ENCODE measurements around the gene DNAH8. TPM values are rescaled to one million over a fixed set of nuclear protein-coding genes. Genes with fewer than 3 reads are reported as not detected.

The DNAH8 gene
- total RNA-seq, 6 experiments from 2014 or later = not detected

DNA sequence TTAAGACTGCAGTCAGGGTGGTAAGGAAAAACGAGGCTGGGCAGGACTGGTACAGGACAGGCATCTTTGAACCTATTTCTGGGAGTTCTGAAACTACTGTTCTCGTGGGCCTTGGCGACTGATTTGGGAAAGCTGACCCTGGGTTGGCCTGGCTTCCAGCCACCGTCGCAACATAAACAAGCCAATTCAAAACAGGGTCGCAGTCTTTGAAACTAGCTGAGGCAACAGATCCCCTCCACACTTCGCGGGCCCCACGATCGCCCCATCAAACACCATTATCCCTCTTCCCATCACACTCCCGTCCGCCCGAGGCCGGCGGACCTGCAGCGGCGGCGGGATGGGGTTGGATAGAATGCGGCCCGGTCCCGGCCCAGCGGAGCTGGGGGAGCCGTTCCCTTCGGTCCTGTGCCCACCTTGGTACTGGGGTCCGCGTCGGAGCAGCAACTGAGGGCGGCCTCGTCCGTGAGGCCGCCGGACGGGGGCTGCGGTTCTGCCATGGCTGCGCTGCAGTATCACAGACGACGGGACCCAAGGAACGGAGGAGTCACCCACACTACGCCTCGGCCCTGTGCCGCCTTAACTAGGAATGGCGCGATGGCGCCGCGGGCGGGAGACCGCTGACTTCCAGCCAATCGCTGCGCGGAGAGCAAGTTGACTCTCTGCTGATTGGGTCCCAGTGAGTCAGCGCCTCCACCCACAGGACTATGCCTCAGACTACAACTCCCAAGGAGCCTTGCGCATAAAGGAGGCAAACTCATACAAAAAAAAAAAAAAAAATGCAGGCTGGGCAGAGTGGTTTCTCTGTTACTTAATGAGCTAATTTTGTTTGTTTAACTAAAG lies 12.3 kb upstream of the DNAH8 start, which contains the start of gene GLO1:
TSS of gene GLO1 (minus strand) at position 588 of the 840 bp plus-strand sequence. CDS start at position 497, 91 bp downstream.
- Mint-ChIP-seq H3K9me3 (peaks cover 19% of the 10 kb centered on the region), H3K4me1 (ENCODE audit: low read depth) (peaks cover 19% of the 10 kb centered on the region), H3K27me3 (ENCODE audit: insufficient read depth) (peaks cover 19% of the 10 kb centered on the region), H3K27ac (peak within 1 kb of the TSS; percentile 82), H3K4me3 (peak within 1 kb of the TSS; percentile 88), H3K36me3 (ENCODE audit: low read depth) (peaks cover 36% of the 10 kb centered on the region)
- DNase-seq = peak; percentile 98
- TF ChIP-seq, protein P1, sequence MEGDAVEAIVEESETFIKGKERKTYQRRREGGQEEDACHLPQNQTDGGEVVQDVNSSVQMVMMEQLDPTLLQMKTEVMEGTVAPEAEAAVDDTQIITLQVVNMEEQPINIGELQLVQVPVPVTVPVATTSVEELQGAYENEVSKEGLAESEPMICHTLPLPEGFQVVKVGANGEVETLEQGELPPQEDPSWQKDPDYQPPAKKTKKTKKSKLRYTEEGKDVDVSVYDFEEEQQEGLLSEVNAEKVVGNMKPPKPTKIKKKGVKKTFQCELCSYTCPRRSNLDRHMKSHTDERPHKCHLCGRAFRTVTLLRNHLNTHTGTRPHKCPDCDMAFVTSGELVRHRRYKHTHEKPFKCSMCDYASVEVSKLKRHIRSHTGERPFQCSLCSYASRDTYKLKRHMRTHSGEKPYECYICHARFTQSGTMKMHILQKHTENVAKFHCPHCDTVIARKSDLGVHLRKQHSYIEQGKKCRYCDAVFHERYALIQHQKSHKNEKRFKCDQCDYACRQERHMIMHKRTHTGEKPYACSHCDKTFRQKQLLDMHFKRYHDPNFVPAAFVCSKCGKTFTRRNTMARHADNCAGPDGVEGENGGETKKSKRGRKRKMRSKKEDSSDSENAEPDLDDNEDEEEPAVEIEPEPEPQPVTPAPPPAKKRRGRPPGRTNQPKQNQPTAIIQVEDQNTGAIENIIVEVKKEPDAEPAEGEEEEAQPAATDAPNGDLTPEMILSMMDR (IDR thresholded peaks at IDR 0.05) = 0 out of 2 replicates have a peak, but pooled peaks have one; percentile 6

GRCh38 chr6:38703949-38704590 lies 11.0 kb upstream of the DNAH8 start:
- H3K36me3 Mint-ChIP-seq (ENCODE audit: low read depth) = peaks cover 32% of the 10 kb centered on the region
- H3K27ac Mint-ChIP-seq = no peak overlapping the region
- no peak for DNase-seq
- peaks cover 17% of the 10 kb centered on the region for H3K9me3 Mint-ChIP-seq
- H3K4me1 Mint-ChIP-seq (ENCODE audit: low read depth) = peaks cover 19% of the 10 kb centered on the region
- TF ChIP-seq, protein P1 (IDR thresholded peaks at IDR 0.05) = no peak
- no peak overlapping the region for H3K4me3 Mint-ChIP-seq
- peaks cover 19% of the 10 kb centered on the region for H3K27me3 Mint-ChIP-seq (ENCODE audit: insufficient read depth)

DNA sequence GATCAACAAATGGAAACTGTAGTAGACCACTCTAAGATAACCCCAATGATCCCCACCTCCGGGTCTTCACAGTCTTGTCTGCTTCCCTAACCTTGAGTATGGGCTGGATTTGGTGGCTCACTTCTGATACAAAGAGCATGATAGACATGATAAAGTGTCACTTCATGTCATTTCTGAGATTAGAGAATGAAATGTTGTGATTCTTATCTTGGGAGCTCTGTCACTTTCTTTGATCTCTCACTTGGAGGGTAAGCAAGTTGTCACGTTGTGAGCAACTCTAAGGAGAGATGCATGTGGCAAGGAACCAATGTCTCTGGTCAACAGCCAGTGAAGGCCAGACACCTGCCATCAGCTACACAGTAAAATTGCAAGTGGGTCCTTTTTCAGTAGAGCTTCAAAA lies 9.2 kb upstream of the DNAH8 start:
- H3K27me3 Mint-ChIP-seq (ENCODE audit: insufficient read depth) = peaks cover 22% of the 10 kb centered on the region
- TF ChIP-seq, protein P1 (IDR thresholded peaks at IDR 0.05) = no peak
- H3K36me3 Mint-ChIP-seq (ENCODE audit: low read depth) = peaks cover 16% of the 10 kb centered on the region
- no peak overlapping the region for H3K27ac Mint-ChIP-seq
- peaks cover 19% of the 10 kb centered on the region for H3K4me1 Mint-ChIP-seq (ENCODE audit: low read depth)
- H3K9me3 Mint-ChIP-seq = peaks cover 7% of the 10 kb centered on the region
- H3K4me3 Mint-ChIP-seq = no peak overlapping the region
- DNase-seq = no peak

GRCh38 chr6:38708496-38708895 lies 6.6 kb upstream of the DNAH8 start:
- Mint-ChIP-seq H3K27ac (no peak overlapping the region), H3K27me3 (ENCODE audit: insufficient read depth) (peaks cover 25% of the 10 kb centered on the region), H3K9me3 (peaks cover 4% of the 10 kb centered on the region; the same call in 1 of the 2 replicates), H3K4me3 (no peak overlapping the region), H3K4me1 (ENCODE audit: low read depth) (peaks cover under 1% of the 10 kb centered on the region; the same call in 1 of the 2 replicates), H3K36me3 (ENCODE audit: low read depth) (no peaks in the 10 kb centered on the region)
- TF ChIP-seq, protein P1 (IDR thresholded peaks at IDR 0.05) = no peak
- no peak for DNase-seq

- peaks cover 13% of the 10 kb centered on the region for H3K4me1 Mint-ChIP-seq (ENCODE audit: low read depth)
These were observed 1.3 kb upstream of the DNAH8 start for GRCh38 chr6:38713812-38714211.

More at GRCh38 chr6:38713812-38714211, 1.3 kb upstream of the DNAH8 start:
- no peaks in the 10 kb centered on the region for H3K36me3 Mint-ChIP-seq (ENCODE audit: low read depth)
- H3K9me3 Mint-ChIP-seq = peaks cover 4% of the 10 kb centered on the region; the same call in 1 of the 2 replicates
- H3K27ac Mint-ChIP-seq = no peak overlapping the region
- no peak overlapping the region for H3K4me3 Mint-ChIP-seq
- peaks cover 10% of the 10 kb centered on the region for H3K27me3 Mint-ChIP-seq (ENCODE audit: insufficient read depth)
- no peak for DNase-seq
- TF ChIP-seq, protein P1 (IDR thresholded peaks at IDR 0.05) = no peak

All from HFFc6 (cell line).